GM10266 (cell line): ENCODE measurements around the gene HOXA9.

Experiments used
- DNase-seq: peaks from one replicate; pipeline ENCODE4 v3.0.0; 2012; ENCODE audit errors: extremely low spot score
- CTCF ChIP-seq: IDR thresholded peaks from 2 replicates; pipeline ENCODE4 v1.5.1; 2012; ENCODE audit warnings: mild to moderate bottlenecking, low read depth; ENCODE audit not compliant: control insufficient read depth, insufficient read depth; ENCODE audit errors: missing control alignments

Gene HOXA9

GRCh38 chr7:27199849-27200760 is 34.8 kb upstream of the HOXA9 start, which contains the start of gene HOXA13:
Gene HOXA13 (minus strand): TSS chr7:27200091. CDS start chr7:27200077, 14 bp downstream.
- no peak for TF ChIP-seq CTCF
- no peak for DNase-seq

- no peak for DNase-seq
- TF ChIP-seq CTCF: no peak
These were observed 33.8 kb upstream of the HOXA9 start for GRCh38 chr7:27198871-27199801.

GRCh38 chr7:27198138-27198841 is 33.0 kb upstream of the HOXA9 start:
- no peak for DNase-seq
- no peak for TF ChIP-seq CTCF

- DNase-seq: no peak
- no peak for TF ChIP-seq CTCF
These were observed 32.1 kb upstream of the HOXA9 start for GRCh38 chr7:27197137-27198042.

GRCh38 chr7:27196287-27196767 is 31.0 kb upstream of the HOXA9 start:
- peak; percentile 83 for DNase-seq
- TF ChIP-seq CTCF: peak; percentile 80
